HS-27A (cell line): ENCODE data around the gene ADCY9.
"Not testable (repeated sequence)": the region's sequence is repeated elsewhere in the genome, so short reads cannot be mapped to it uniquely, and the experiment has no call there.

Experiments used
- DNase-seq: peaks from one replicate; pipeline ENCODE4 v3.0.0-alpha.2; 2012; ENCODE audit warnings: low read depth, missing footprints

The ADCY9 gene

DNA sequence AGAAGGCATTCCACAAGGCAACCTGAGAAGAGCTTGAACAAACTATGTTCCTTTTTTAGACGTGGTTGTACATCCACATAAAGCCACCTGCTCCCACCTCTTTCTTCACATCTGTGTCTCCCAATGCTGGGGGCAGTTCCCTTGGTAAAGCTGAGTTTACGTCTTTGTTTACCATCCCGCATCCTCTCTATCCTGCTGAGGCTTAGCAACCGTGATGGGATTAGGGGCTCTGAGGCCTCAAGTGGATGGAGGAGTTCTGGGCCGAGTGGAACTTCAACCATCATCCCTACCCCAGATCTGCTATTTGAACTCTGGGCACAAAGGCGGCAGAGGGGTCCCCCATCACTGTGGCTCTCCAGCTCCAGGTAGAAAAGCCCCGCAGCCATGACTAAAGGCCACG, 141.5 kb downstream of the ADCY9 start:
- DNase-seq: no peak

GRCh38 chr16:3971706-3972105, 144.5 kb downstream of the ADCY9 start:
- no peak for DNase-seq

GRCh38 chr16:3971261-3971660, 145.0 kb downstream of the ADCY9 start:
- no peak for DNase-seq

- no peak for DNase-seq
Measured at GRCh38 chr16:3968551-3968950, 147.7 kb downstream of the ADCY9 start.

DNA sequence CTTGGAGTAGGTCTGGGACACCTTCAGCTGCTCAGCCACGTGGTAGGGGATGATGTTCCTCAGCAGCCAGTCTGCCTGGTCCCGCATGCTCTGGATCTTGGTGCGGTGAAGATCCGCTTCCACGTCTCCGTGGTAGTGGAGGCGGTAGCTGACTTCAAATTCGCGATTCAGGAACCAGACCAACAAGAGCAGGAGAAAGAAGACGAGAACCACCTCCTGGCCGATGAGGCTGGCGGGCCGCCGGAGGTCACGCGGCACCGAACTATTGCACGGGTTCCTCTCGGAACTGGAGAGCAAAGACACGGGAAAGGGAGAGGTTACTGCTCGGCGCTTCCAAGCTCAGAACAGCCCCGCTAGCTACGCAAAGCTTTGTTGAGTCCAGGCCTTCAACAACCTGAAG, 149.6 kb downstream of the ADCY9 start:
- DNase-seq: no peak

DNA sequence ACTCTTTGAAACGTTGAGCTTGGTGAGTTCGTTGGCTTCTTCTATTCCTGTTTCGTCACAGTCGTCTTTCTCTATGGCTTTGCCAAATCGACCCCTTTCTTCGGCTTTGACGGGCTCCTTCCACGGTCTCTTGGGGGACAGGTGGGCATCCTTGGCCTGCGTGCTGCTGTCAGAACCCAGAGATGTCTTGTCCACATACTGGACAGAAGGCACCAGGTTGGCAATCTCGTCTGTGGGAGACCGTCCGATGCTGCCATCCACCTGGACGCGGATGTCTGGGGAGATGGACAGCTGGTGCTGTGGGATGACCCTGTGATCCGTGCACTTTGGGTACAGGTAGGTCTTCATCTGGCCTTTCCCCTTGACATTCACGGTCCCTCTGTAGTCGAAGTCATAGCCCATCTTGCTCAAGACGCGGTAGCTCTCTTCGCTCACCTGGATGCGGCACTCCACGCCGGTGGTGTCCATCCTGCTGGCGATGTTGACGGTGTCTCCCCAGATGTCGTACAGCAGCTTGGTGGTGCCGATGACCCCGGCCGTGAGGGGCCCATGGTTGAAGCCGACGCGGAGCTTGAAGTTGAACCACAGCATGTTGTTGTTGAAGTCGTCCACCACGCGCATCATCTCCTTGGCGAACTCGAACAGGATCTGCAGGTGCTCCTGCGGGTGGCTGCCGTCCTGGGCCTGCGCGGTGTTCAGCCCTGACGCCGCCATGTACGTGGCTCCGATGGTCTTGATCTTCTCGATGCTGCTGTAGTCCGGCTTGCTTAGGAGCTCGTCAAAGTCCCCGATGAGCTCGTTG, 150.3 kb downstream of the ADCY9 start:
- no peak for DNase-seq

- DNase-seq: no peak
Measured at GRCh38 chr16:3965306-3965705, 150.9 kb downstream of the ADCY9 start.

DNA sequence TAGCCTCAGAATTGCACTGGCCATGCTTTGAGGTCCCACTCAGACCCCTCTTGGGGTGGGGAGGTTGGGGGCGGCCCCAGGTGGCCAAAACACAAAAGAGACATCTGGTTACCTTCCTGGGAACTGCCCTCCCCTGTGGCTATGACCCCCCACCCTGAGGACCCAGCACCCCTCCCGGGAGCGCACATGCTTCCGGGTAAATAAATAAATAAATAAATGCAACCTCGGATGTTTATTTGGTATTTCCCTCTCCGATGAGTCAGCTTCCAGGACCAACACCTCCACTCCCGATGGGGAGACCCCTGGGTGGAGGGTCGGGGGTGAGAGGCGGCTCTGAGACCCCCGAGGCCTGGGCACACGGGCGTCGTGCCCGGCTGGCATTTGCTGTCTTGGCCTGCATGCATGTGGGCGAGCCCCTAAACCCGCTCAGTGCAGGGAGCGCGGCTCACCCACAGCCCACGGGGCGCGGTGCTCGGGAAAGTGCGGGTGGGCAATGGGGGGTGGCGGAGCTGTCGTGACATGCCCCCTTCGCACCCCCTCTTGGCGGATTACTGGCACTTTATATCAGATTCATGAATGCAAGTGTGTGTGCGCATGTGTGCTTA, 151.5 kb downstream of the ADCY9 start:
- no peak for DNase-seq

DNA sequence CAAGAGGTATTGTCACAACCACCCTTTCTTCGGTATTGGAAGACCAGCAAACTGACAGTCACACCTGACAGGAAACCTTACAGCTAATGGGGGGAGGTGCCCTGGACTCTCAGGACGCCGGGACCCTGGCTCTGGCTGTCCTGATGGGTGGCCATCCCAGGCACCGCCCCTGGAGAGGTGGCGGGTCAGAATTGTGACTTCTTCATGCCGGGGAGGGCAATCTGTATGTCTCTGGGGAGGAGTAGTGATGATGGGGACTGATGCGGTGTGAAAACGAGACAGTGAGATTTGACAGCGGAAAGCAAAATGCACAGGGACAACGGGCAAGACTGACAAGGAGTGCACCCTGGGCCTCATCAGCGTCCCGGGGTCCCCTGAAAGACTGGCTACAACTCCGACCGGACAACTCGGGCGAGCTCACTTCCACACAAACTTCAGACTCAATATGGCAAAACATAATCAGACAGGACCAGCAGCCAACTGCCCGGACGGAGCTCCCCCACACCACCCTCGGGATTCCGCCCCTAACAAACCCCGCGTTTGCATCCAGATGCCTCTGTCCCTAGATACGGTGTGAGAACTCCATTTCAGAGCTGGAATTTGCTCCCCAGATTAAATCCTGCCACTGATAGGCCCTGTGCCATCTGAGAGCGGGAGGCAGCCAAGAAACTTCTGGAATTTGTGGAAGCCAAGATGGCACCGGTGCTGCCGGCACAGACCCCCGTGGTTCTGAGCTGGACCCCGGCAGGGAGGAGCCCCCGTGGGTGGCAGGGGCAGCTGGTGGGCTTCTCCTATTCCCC, 152.2 kb downstream of the ADCY9 start:
- DNase-seq: no peak

- DNase-seq: no peak
Measured at GRCh38 chr16:3963203-3963602, 153.0 kb downstream of the ADCY9 start.

DNA sequence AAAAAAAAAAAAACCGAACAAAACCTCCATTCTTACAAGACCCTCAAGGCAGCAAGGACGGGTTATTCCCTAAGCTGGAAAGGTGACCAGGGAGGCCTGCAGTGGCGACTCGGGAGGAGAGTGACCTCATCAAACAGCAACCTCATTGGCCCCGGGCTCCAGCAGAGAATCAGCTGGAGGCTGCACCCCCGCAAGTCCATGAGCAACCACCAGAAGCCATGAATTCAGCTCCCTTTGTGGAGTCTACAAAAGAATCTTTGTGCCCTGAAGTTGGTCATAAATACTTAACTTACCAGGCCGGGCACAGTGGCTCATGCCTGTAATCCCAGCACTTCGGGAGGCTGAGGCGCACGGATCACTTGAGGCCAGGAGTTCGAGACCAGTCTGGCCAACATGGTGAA, 154.8 kb downstream of the ADCY9 start:
- DNase-seq: no peak

- DNase-seq: not testable (repeated sequence)
Measured at GRCh38 chr16:3959926-3960590, 156.2 kb downstream of the ADCY9 start.

DNA sequence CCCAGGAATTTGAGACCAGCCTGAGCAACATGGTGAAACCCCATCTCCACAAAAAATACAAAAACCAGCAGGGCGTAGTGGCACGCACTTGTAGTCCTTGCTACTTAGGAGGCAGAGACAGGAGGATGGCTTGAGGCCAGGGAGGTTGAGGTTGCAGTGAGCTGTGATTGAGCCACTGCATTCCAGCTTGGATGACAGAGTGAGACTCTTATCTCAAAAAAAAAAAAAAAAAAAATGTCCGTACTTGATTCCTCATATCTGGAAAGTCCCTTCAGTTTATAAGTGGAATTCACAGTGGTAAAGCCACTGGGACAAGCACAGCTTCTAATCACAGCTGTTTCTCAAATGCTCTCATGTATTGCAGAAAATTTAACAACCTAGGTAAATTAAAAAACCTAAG, 157.1 kb downstream of the ADCY9 start:
- DNase-seq: no peak

GRCh38 chr16:3957344-3957980, 158.8 kb downstream of the ADCY9 start:
- no peak for DNase-seq

DNA sequence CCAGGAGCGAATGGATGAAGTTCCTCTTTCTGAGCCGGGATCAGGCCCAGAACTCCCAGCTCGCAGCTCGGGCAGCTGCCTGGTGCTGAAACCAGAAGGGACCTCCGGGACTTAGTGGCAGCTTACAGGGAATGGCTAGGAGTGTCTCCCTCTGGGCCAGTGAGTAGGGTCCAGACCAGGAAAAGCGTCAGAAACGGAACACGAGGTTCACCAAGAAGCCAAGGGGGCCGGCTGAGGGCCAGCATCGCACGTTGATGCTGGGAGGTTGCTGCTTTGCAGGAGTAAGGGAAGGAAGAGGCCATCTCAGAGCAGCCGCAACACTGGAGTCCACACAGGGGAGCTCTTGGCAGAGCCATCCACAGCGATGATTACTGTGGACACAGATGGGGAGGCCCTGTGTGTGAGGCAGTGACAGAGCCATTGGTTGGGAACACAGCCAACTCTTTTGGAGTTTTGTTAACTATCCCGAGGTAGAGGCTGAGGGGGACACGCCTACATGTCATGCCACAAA, 161.8 kb downstream of the ADCY9 start:
- no peak for DNase-seq

DNA sequence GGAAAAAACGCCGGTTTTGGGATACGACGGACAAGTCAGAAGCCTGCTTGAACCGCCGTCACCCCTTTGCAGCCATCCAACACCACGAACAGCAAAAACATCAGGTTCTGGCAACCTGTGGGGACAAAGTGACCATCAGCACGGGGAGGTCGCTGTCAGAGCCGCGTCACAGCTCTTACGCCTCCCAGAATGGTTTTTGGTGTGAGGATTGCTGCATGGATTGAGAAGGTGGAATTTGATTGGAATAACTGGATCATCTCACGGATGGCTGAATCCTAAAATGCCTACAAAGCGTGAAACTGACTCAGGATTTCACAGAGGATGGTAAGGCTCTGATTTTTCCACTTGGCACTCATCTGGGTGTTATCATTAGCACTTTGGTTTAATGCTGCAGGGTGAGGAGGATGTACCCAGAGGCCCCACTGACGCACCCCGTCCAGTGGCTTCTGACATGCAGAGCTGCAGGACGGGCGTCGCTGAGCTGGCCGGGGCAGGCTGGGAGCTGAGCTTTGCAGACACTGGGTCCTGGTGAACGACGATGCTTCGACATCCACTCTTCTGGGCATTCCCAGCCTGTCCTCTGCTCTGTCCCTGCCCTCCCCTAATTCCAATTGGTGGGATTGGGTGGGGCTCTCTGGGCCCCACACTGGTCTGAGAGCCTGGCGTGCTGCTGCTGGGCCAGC, 162.4 kb downstream of the ADCY9 start:
- DNase-seq: no peak

GRCh38 chr16:3952737-3953131, 163.5 kb downstream of the ADCY9 start:
- no peak for DNase-seq

GRCh38 chr16:3951861-3952736, 164.1 kb downstream of the ADCY9 start:
- no peak for DNase-seq

DNA sequence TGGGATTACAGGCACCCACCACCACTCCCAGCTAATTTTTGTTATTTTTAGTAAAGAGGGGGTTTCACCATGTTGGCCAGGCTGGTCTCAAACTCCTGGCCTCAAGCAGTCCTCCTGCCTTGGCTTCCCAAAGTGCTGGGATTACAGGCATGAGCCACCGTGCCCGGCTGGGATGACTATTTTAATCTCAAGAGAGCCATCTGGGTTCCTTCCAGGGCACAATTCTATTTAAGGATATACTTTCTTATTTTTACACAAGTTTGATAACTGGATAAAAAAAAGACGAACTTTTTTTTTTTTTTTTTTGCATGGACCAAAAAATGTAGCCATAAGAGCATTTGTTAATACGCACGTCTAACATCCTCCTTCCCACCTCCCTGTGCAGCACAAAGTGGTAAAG, 164.9 kb downstream of the ADCY9 start:
- not testable (repeated sequence) for DNase-seq
